Measurements from ENCODE around the gene GLCE.

Gene GLCE

DNA sequence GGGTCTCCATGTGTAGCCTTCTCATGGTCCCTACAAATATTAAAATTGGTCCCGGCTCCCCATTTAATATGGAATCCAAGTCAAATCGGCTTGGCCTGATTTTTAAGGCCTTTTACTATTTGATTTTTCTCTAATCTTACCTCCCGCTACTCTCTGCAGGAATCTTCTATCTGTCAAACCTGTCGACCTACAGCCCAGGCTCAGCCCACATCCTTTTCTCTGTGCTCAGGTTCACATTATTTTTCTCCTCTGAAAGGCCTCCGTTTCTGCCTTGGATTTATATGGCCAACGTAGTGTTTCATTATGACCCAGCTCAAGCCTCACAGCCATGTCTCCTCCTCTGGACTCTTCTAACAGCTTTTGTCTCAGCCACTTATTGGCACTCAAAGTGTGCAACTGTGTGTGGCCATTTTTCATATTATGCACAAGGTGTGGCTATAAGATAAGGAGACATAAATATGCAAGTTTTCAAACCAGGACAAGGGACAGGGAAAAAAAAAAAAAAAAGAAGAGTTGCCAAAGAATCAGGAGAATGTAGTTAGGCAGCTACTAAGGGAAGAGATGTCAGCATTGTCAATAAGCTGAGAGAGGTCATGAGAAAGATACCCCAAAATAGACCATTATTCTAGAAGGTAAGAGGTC is 2.1 kb upstream of the GLCE start:
- TF ChIP-seq CTCF (IDR thresholded peaks at IDR 0.05; ENCODE audit: borderline replicate concordance, insufficient read depth, low read depth, low read length) = no peak
- H3K4me3 ChIP-seq (ENCODE audit: low read depth, low read length) = no peak overlapping the region

DNA sequence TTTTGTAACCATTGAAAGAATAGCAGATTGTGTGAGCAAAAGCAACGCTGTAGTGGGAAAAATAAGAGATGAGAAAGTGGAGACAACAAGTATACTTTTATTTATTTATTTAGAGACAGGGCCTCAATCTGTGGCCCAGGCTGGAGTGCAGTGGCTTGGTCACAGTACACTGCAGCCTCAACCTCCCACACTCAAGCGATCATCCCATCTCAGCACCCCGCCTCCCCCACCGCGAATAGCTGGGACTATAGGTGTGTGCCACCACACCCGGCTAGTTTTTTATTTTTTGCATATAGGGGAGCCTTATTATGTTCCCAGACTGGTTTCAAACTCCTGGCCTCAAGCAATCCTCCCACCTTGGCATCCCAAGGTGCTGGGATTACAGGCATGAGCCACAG is 1.6 kb upstream of the GLCE start:
- no peak for TF ChIP-seq CTCF (IDR thresholded peaks at IDR 0.05; ENCODE audit: borderline replicate concordance, insufficient read depth, low read depth, low read length)
- no peak overlapping the region for H3K4me3 ChIP-seq (ENCODE audit: low read depth, low read length)

DNA sequence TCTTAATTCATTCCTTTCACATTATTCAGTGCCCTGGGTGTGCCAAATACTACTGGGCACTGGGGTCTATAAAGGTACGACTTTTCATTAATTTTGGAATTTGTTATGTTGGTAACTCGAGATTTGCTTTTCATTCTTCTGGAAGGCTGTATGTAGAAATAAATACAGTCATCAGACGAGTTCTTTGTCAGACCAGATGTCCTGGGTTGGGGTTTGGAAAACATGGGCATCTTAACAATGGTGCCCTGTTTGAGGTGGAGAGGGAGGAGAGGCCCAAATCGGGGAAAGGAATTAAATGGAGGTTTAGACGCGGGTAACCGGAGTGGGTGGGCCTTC is 662 bp upstream of the GLCE start:
- TF ChIP-seq CTCF (IDR thresholded peaks at IDR 0.05; ENCODE audit: borderline replicate concordance, insufficient read depth, low read depth, low read length) = no peak
- peak overlapping the region; percentile 84 for H3K4me3 ChIP-seq (ENCODE audit: low read depth, low read length)

DNA sequence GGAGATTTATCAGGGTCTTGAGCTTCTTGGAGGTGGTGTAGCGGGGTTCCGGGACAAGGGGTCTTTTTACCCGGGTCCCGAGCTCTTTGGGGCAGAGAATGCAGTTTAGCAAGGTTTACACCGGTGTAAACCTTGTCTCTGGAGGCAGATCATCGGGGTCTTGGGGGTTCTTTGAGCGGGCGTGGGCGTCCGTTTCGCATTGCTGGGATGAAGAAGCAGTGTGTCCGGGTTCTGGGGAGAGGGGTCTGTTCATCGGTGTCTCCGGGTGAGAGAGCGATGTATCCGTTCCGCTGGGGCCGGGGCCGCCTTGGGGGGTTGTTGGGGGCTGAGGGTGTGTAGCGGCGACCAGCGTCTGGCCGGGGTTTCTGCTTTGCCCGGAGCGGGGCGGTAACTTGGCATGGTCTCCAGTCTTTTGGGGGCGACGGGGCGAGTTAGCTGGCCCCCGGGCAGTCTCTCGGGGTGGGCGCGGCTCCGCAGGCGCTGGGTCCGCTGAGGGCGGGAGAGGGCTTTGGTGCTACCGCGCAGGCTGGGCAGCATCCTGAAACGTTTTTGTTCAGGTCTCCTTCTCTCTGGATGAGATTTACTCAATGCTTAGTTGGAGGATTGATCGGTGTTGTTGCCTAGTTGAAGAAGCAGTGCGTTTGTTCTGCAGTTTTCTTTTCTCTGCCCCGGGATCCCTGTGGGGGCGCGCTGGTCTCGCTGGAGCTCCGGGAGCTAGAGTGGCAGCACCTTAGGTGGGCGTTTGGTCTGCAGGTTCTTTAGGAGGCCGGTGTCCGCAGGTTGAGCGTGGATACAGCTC is 843 bp downstream of the GLCE start:
- H3K4me3 ChIP-seq (ENCODE audit: low read depth, low read length) = peak overlapping the region; percentile 84

DNA sequence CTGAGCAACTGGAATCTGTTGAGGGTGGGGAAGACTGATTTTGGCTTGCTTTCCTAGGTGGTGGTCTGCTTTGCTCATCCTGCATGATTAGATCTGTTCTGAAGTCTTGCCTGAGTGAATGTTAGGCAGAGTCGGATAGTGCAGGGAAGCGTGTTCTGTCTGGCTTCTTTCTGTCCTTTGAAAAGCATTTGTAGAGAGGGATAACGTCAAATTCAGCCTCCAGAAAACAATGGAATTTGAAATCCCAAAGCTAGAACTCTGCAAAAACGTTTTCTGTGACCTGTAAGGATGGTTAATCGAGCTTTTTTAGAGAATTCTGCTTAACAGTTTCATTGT is 1.4 kb downstream of the GLCE start:
- no peak for TF ChIP-seq CTCF (IDR thresholded peaks at IDR 0.05; ENCODE audit: borderline replicate concordance, insufficient read depth, low read depth, low read length)
- H3K4me3 ChIP-seq (ENCODE audit: low read depth, low read length) = no peak overlapping the region

More for the DNA sequence above, 843 bp downstream of the GLCE start:
- no peak for TF ChIP-seq CTCF (IDR thresholded peaks at IDR 0.05; ENCODE audit: borderline replicate concordance, insufficient read depth, low read depth, low read length)

- H3K4me3 ChIP-seq (ENCODE audit: low read depth, low read length) = no peak overlapping the region
- TF ChIP-seq CTCF (IDR thresholded peaks at IDR 0.05; ENCODE audit: borderline replicate concordance, insufficient read depth, low read depth, low read length) = no peak
Measured at GRCh38 chr15:69163141-69163669, 2.8 kb downstream of the GLCE start.
